SHP77 (cell line): ENCODE measurements around the gene HOXB5.

Experiments used
- DNase-seq, 2 experiments: peaks; one replicate each; lab custom pipeline; 2025; lab: John Stamatoyannopoulos, UW

Gene HOXB5

DNA sequence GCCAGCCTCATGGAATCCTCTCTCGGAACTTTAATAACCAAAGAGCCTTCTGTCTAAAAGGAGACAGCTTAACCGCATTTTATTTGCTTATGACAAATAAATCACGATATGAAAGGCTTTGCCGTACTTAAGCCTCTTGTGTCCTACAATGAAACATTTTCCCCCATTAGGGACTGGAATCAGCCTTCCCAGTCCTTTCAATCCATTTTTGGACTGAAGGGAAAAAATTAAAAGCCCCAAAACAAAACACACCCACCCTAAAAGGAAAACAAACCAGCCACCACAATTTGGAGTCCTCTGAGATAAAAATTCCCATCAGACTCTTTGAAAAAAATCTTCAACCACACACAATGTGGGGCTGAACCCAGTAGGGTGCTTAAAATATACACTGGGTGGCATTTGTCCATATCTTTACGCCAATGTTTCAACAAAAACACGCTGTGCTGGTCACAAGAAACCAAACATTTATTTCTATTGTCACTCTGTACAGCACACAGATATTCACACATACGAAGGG lies 18.5 kb downstream of the HOXB5 start:
- DNase-seq, result peak; percentile 47 to 55

DNA sequence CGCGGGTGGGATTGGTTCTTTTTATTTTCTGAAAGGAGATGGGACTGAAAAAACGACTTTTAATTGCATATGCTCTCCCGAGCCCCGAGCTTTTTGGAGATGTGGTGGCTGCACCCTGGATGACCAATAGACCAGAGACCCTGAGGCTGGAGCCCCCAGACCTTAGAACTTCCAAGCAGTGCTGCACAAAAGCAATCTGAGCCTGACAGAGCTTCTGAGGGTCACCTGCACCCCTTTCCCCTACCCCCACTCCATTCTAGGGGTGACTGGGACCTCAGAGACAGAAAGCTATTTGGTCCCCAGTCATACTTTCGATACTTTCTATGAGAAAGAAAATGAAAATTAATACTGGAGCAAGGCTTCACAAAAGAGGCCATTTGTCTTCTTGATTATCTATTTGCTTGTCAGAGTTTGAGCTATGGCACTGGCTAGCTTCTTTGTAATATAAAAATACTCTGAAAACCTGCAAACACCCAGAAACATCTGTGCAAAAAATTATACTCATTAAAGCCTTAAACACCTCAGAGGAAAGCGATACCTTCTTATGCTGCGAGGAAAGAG lies 19.0 kb downstream of the HOXB5 start:
- no peak for DNase-seq

DNA sequence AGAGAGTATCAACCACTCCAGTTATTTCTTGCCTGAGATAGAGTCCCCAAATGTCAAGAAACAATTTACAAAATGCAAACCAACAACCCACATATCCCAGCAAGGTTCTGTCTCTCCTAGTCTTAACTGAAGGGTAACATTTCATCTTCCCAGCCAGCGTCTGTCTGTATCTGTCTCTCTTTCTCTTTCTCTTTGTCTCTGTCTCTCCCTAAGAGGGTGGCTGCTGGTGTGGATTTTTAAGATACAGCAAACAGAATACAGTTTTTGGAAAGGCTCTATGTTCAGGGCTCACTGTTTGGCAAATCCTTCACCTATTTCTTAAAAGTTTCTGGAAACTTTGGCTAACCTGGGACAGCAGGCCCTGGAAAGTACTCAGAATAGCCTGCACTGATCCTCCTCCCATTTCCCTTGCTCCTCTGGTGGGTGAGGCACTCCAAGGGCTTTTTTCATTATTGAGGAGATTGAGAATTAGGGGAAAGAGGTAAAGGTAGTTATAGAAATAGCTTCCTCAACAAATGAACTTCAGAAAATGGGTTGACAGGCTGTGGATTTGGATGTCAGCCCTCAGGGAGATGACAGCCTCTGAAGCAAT lies 21.7 kb downstream of the HOXB5 start:
- no peak for DNase-seq

DNA sequence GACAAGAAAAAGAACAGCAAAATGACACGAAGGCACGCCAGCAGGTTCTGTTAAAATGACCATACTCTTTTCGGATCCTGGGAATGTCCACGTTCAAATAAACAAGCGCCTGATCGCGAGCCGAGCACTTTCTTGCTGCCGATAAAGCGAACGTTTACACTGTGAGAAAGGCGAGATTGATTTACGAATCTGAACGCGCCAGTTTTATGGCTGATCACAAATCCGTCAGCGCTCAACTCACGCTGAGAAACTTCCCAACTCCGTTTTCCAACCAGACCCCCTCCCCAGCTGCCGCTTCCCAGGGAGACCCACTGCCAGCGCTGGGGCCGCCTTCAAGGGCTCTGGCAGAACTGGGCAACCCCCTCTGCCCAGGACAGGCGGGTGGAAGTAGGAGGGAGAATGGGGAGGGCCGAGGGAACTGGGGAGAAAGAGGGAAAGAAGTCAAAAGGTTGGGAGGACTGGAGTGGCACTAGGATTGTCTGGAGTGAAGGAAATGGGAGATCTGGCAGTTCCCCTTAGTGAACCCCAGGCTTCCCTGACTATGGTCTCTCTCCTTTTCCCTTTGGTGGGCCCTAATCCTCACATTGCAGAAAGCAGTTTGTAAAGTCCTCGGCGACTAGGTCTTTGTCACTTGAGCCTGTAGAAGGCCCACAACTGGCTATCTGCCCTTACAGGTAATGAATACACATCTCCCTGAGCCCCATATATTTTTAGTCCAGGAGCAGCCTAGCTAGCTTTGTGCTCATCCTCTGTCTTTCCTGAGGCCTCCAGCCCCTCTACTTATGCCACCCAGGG lies 22.4 kb downstream of the HOXB5 start:
- no peak for DNase-seq

DNA sequence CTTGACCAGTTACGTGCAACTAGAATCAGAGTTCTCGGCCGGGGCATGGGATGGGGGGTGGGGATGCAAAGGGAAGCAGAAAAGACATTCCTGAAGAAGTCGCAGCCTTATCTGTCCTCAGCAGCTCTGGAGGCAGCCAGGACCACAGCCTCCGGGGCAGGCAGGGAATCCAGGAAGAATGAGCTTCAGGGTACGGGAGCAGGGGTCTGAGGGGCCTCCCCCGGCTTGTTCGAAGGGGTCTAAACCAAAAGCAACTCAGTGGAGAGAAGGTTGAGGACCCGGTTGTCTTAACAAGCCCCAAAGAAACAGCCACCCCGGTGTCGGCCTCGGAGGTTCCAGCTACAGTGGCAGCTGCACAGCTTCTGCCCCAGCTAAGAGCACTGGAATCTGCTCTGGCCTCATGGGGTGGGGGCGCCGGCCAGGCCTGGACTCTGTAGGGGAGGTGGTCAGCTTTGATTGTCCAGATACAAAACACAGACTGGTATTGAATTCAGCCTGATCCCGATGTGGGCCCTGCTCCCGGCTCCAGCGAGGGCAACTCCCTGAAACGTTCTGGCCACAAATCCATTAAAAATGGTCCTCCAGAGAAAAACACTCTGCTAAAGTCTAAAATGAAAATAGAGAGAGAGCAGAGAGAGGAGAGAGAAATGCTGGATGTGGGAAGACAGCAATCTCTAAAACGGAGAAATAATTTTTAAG lies 23.1 kb downstream of the HOXB5 start:
- no peak for DNase-seq

DNA sequence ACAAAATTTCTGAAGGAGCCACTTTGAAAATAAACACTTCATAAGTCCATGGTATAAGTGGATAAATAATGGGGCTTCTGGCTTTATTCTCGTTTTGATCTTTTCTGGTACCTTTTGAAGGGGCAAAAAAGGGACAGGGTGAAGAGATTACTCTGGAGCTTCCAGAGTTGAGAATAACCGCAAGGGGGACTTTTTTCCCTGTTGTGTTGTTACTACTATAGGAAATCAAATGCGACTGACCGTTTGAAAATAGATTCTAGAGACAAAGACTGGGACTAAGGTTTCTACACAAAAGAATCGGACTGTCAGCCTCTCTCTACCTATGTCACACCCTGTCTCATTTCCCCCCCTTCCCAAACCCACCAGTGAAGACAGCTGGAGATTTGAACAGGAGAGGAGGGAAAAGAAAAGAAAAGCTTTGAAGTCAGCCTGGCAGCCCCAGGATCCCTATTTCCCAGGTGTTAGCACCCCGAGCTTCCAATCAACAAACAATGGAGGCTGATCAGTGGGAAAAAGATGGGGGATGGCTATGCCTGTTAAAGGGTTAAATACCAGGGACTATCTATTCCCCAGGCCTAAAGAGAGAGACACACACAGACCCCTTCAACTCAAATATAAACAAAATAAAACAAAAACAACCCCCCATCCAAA lies 23.8 kb downstream of the HOXB5 start:
- DNase-seq, result no peak

DNA sequence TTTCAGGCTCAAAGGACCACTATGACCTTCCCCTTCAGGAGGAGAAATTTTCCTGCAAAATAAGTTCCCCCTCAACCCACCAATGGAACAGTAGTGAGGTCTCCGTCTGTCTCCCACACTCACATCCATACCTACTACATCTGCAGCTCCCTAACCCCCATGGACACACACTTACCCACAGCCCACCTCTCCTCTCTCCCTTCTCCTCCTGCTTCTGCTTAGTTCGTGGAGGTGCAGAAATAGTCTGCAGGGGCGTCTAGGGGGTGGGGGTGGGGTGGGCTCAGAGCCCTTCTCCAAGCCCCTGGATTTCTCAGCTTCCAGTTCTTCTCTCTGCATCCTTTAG lies 24.4 kb downstream of the HOXB5 start:
- no peak for DNase-seq

DNA sequence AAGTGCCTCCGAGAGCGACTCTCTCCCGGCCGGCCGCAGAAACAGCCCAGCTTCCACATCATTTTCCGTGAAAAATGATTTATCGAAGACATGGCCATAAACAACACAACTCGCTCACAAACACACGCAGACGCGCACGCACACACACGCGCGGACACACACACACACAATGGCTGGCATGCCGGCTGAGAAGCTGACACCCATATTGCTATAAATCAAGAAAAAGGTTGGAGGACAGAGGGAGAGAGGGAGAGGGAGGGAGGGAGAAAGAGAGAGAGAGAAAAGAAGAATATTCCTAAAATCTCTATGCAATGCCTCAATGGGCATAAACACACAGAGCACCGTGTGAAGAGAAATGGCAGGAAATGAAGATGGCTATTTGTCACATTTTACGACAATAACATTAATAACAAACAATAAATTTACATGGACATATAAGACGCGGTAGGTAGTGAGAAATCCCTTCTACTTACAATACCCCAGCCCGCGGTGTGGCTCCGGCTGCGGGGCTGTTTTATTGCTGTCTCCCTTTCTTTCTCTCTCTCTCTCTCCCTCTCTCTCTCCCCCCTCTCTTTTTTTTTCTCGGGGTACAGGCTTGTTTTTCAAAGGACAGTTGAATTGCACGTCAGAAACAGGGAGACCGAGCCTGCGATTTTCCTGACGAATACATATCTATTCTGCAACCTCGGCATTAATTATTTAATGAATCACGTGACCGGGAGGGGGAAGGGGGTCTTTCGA lies 24.9 kb downstream of the HOXB5 start:
- no peak for DNase-seq

DNA sequence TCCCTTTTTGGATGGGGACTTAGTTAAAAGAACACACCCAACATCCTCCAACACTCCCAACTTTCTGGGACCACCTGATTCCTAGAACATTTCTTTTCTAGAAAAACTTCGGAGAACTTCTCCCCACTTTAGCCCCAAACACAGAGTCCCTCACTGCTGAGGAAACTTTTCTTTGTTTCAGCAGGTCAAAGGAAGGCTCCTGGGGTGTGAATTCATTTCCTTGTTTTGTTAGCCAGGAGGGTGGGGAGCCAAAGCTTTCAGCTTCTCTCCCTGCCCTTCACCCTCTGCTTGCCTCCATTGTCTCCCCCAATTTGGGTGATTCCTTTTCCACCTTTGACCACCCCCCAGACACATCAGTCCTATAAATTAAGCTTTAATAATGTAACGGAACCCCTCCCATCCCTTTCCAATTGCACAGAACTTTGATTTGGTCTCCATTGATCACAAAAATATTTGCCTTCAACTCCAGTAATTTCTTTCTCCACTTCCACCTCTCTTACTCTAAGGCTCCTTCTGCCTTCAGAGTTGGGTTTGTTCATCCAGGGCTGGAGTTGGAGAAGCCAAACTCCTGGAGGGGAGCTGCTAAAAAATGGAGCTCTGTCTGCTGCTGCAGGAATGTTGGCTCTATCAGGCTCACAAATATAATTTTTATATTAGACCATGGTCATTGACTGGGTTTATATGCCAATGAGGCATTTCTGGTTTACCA lies 25.8 kb downstream of the HOXB5 start:
- DNase-seq, result no peak

DNA sequence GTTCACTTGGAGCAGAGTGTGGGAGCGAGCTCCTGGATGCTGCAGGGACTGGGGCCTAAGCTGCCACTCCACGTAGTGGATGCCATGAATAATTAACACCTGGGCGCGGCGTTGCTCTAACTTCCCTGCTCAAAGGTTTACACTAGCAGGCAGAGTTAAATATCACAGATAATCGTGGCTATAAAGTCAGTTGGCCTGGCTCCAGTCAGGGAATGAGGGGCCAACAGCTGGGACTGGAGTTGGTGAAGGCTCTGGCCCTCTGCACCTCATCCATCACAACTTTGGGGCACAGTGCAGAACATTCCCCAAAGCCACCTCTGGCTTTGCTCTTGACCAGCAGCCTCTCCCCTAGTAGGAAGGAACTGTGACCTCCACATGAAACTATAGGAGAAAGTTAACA lies 26.4 kb downstream of the HOXB5 start:
- DNase-seq, result no peak

DNA sequence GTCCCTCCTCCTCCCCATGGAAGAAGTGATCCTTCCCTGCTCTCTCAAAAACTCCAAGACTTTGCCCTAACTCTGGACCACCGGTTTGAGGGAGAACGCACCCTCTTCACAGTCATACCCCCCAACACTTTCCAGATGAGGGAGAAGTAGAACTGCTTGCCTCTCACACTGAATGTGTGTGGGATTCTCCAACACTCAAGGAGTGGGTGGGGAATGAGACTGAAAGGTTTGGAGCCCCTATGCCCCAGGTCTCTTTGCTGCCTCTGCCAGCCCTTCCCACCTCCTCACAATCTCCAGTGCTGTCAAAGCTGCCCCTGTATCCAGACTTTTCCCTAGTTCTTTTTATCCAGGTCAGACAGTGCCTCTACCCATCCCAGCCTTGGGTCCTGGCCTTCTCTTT lies 26.9 kb downstream of the HOXB5 start:
- no peak for DNase-seq

DNA sequence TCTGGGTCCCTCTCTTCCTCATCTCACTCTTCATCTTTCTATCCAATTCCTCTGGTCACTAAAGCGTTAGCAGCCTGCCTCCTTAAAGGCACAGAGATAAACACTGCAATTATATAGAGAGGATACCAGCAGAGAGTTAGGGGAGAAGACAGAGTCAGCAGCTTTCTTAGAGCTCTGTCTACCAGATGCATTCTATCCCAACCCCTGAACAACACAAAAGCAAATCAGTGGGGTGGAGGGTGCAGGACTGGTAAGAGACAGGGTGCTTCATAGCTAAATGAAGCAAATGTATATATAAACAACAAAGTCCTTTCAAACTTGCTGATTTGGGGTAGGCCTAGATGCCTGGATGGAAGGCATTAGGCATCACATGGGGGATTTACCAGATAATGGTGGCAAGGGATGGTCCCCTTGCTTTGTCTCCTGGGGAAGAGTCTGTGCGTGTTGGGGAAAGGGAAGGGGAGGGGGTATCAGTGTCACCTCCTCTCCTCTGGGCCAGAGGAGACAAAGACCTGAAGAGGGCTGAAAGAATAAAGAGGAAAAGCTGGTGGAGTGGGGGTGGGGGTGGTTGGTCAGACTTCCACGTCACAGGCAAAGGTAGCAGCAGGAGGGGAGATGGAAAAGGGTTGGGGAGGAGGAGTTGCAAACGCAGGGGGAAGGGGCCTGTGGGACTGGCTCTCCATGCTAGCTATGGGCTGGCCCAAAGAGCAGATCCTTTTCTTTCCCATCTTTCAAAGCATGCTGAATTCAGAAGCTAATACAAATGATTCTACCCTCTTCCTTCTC lies 27.5 kb downstream of the HOXB5 start:
- DNase-seq, result no peak

DNA sequence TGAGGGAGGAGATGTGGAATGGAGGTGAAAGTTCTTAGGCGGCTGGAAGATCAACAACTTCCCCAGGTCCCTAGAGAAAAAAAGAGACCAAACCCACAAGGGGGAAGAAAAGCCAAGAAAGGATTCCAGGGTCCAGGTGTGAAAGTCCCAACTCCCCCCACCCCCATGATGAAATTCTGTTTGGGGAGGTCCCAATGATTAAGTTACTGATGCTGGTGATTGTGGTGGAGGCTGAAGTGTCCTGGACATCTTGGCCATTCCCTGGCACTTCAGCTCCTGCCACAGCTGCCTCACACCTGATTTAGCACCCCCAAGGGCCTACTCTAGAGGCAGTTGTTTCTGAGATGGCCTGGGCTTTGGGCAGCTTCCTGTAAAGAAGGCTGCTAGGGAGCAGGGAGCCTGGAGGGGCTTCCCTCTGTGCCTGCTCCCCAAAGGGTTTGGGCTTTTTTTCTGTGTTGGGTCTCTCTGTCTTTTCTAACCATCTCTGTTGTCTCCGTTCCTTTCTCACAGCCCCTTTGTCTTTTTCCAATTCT lies 28.5 kb downstream of the HOXB5 start:
- no peak for DNase-seq

DNA sequence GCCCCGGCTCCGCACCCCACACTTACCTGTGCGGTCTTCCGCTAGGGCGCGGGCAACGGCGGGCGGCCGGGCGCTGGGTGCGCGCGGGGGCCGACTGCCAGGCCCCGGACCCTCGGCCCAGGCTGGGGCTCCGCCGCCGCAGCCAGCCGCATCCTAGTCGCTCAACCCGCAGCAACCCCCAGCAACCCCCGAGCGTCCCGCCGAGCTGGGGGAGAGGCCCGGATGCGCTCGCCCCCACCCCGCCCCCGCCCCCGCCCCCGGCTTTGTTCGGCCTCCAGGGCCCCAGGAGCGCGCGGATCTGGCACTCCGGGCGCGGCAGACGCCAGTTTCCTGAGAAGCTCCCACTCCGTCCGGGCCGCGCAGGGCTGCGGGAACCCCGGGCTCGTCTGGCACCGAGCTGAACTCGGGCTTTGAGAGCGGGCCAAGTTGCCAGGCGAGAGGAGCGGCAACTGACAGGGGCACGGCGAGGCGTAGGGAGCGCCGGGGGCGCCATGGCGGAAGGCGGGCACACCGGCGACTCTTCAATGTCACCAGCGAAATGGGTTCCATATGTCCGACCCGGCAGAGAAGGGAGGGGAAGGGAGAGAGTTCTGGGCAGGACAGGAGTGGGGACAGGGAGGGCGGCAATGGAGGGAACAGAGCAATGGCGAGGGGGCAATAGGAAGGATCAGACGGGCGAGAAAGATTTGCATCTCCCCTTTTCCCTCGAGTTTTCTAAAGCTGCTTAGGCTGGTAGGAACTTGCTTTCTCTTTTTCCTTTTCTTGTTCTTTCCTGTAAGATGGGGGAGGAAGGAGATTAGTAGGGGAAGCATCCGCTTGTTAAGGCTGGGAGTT lies 29.2 kb downstream of the HOXB5 start:
- no peak for DNase-seq

DNA sequence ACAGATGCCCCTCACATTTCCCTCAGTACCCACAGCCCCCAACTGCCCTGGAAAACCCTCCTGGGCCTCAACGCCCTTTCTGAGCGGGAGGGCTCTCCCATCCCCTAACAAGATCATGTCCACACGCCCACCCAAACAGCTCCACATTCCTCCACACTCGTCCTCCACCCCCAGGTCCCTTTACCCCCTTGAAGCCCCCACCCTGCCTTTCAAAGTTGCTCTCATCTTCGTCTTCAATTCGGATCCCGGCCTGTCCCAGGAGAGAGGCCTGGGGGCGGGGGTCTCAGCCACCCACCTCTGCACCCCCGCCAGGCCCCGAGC lies 29.8 kb downstream of the HOXB5 start:
- DNase-seq, result no peak

DNA sequence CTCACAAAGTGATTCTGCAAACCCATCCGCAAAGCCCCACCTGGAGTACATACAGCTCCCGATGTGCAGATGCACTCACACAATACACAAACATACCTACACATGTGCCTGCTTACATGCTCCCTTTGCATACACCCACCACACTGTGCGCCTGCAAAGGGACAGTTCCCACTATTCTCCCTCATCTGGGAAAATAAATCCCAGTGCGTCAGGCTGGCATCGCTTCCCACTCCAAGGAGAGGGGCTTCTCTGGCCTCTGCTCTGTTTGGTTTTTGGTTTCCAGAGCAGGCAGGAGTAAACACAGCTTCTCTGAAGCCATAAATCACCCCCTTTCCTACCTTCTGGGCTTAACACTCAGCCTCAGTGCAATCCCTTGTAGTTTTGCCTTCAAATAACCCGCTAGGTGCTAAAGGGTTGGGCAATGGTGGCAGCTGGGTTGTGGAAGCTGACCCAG lies 30.2 kb downstream of the HOXB5 start:
- DNase-seq, result peak; percentile 25 to 31

DNA sequence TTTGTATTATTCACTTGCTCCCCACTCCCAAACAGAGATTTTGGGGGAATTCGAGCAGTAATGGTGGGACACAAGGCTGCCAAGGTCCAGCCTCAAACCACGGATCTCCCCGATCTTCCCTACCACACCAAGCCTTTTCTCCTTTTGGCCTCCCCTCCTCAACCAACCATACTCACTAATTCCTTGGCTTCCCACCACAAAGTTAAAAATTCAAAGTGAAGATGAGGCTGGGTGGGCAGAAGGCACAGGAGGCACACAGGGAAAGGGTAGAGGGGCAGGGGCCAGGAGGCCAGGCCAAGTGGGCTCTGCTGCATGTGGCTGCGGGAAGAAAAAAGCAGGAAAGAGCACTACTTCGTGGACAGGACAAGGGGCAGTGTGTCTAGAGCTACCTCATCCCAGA lies 30.6 kb downstream of the HOXB5 start:
- no peak for DNase-seq

DNA sequence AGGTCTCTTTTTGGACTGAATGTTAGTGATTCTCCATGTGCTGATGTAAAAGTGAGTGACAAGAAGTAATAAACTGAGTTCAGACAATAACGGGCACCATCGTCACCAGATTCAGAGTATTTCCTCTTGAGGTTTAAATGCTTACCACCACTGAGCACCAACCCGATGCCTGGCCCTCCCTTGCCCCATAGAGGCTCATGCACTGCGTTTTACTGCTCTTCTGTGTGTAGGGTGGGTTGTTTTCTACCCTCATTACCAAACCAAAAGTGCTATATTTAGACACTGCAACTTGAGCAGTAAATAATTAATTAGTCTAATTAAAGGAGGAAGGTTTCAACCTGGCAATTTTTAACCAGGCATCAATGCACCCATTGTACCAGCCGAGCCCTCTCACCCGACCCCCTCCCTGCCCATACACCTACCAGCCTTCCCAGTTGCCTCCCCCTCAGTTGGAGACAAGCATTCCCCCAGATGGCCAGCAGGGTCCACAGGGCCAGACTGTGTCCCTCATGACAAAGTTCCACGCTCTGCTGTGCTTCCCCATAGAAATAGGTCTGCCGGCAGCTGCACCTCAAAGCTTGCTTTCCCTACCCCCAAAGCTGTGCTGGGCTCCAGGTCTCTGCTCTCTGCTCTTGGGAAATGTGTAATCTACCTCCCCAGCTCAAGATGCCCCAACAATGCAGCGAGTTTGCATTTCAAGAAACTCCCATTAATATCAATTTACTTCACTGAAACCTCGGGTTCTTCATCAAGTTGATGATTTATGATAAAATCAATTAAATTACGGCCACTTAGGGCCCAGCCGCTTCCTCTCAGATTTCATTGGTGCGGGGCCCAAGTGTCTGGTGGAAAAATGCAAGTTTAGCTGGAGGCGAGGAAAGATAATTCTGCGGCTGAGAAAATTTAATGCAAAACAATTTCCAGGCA lies 31.4 kb downstream of the HOXB5 start:
- peak in 1 of 2 experiments; percentile 6 for DNase-seq
